Parathyroid adenoma (tissue), 2 donors: ENCODE results near the gene BCL11B.

Source experiments
- H2AFZ ChIP-seq: fragments of 300-600 bp; sonication (generic); one replicate; pipeline ENCODE4 v1.7.0; 2017; ENCODE audit warnings: antibody characterized with exemption, mild to moderate bottlenecking
- H3K27ac ChIP-seq: fragments of 300-600 bp; sonication (generic); one replicate; pipeline ENCODE4 v1.7.0; 2017
- H3K27me3 ChIP-seq: fragments of 300-600 bp; sonication (generic); one replicate; pipeline ENCODE4 v1.7.0; 2017; ENCODE audit warnings: low read length; ENCODE audit not compliant: control insufficient read depth, insufficient read depth
- H3K36me3 ChIP-seq: fragments of 300-600 bp; sonication (generic); one replicate; pipeline ENCODE4 v1.7.0; 2017; ENCODE audit warnings: low read length; ENCODE audit not compliant: control insufficient read depth, insufficient read depth
- H3K4me1 ChIP-seq: fragments of 300-600 bp; sonication (generic); one replicate; pipeline ENCODE4 v1.7.0; 2017; ENCODE audit warnings: control low read depth
- H3K4me2 ChIP-seq: fragments of 300-600 bp; sonication (generic); one replicate; pipeline ENCODE4 v1.7.0; 2017; ENCODE audit warnings: low read length
- H3K4me3 ChIP-seq: fragments of 300-600 bp; sonication (generic); one replicate; pipeline ENCODE4 v1.7.0; 2017; ENCODE audit warnings: low read depth, low read length
- H3K79me2 ChIP-seq: fragments of 300-600 bp; sonication (generic); one replicate; pipeline ENCODE4 v1.7.0; 2017; ENCODE audit warnings: control low read depth
- H3K9ac ChIP-seq: fragments of 300-600 bp; sonication (generic); one replicate; pipeline ENCODE4 v1.7.0; 2017; ENCODE audit warnings: mild to moderate bottlenecking
- H3K9me3 ChIP-seq: fragments of 300-600 bp; sonication (generic); one replicate; pipeline ENCODE4 v1.7.0; 2017; ENCODE audit warnings: low read length; ENCODE audit not compliant: control insufficient read depth
- CTCF ChIP-seq: fragments of 300-600 bp; sonication (generic); IDR thresholded peaks from one replicate; pipeline ENCODE4 v1.7.0; 2017; ENCODE audit warnings: antibody characterized with exemption, mild to moderate bottlenecking
- donor health status: primary hyperparathyroidism.

Gene BCL11B

DNA sequence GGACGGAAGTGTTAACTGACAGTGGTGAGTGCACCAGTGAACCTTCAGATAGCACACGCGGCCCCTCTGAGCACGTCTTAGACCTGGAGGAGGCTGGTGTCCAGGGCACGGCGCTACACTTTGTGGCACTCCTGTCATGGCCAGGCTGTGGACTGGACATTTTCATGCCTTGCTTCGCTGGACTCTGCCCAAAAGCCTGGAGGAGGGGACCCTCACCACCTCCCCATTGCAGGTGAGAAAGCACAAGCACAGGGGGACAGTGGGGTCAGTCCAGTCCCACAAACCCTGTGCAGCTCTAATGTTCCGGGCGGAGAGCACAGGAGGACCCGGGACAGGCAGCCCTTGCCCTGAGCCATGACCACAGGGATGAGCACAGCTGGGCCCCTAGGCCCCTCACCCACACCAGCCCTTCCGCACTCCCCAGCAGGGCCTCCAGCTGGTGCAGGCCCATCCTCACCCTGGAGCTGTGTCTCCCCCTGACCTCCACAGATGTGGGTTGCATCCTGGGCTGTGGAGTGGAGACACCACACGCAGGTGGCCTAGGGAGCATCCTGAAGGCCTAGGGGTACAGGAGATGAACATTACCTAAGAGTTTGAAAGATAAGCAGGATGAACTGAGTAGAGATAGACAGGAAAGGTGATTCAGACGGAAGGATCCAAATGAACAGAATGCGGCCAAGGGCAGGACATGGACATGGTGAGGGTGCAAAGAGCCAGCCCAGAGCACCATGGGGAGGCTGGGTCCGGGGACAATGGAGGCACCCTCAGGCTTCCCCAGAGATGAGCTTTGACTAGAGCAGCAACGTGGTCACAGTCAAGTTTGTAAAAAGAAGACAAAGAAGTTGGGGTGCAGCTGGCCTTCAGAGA, 132.8 kb downstream of the BCL11B start:
- Histone ChIP-seq H3K4me2 (no peak overlapping the region), H2AFZ (no peak overlapping the region), H3K4me1 (no peaks in the 10 kb centered on the region), H3K9ac (no peak overlapping the region), H3K27me3 (no peaks in the 10 kb centered on the region), H3K27ac (no peak overlapping the region), H3K36me3 (no peaks in the 10 kb centered on the region), H3K9me3 (no peaks in the 10 kb centered on the region), H3K4me3 (no peak overlapping the region), H3K79me2 (no peaks in the 10 kb centered on the region)
- TF ChIP-seq CTCF = no peak

DNA sequence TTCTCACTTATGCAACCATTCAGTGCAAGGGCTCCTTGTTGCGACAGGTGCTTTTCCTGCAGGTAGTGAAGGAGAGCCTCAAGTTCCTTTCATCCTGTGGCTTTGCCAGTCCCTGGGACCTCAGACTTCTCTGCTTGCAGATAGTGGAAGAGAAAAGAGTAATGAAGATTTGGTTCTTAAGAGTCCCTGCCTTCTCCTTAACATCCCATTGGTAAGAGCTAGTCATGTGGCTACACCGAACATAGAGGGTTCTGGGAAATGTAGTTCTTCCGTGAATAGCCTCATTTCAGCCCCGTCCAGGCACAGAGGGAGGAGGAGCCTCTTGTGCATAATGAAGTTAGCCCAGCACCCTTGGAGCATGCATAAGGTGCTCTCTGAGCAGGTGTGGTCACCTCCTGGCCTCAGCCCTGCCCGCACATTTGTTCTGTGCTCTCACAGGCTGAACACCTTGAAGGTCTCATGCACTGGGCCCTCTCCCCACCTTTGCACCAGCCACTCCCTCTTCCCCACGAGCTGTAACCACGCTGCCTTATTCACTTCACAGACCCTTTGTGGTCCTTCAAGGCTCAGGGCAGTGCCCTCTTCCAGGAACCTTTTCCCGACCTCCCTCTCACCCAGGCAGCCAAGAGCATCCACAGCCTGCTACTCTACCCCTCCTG, 134.0 kb downstream of the BCL11B start:
- TF ChIP-seq CTCF = no peak

GRCh38 chr14:99137001-99137700, 134.8 kb downstream of the BCL11B start:
- Histone ChIP-seq H3K9ac (no peak overlapping the region), H3K9me3 (no peaks in the 10 kb centered on the region), H2AFZ (no peak overlapping the region), H3K4me2 (no peak overlapping the region), H3K27me3 (no peaks in the 10 kb centered on the region), H3K4me3 (no peak overlapping the region), H3K4me1 (no peaks in the 10 kb centered on the region), H3K36me3 (no peaks in the 10 kb centered on the region), H3K27ac (no peak overlapping the region), H3K79me2 (no peaks in the 10 kb centered on the region)
- TF ChIP-seq CTCF = no peak

More for the DNA sequence above, 134.0 kb downstream of the BCL11B start:
- Histone ChIP-seq H3K36me3 (no peaks in the 10 kb centered on the region), H2AFZ (no peak overlapping the region), H3K9ac (no peak overlapping the region), H3K4me1 (no peaks in the 10 kb centered on the region), H3K79me2 (no peaks in the 10 kb centered on the region), H3K27ac (no peak overlapping the region), H3K4me3 (no peak overlapping the region), H3K9me3 (no peaks in the 10 kb centered on the region), H3K27me3 (no peaks in the 10 kb centered on the region), H3K4me2 (no peak overlapping the region)

- no peak overlapping the region for H3K4me3 ChIP-seq
- no peak overlapping the region for H3K4me2 ChIP-seq
- H3K36me3 ChIP-seq = no peaks in the 10 kb centered on the region
- H3K4me1 ChIP-seq = no peaks in the 10 kb centered on the region
- no peaks in the 10 kb centered on the region for H3K79me2 ChIP-seq
- H3K9ac ChIP-seq = no peak overlapping the region
- TF ChIP-seq CTCF = no peak
- no peaks in the 10 kb centered on the region for H3K9me3 ChIP-seq
- no peaks in the 10 kb centered on the region for H3K27me3 ChIP-seq
- no peak overlapping the region for H2AFZ ChIP-seq
- H3K27ac ChIP-seq = no peak overlapping the region
These were observed 135.6 kb downstream of the BCL11B start for GRCh38 chr14:99136401-99136800.
